ENCODE measurements around the gene TRANK1. TPM values are rescaled to one million over a fixed set of nuclear protein-coding genes. Genes with fewer than 3 reads are reported as not detected.

The TRANK1 gene
- total RNA-seq, 4 donors from 2014 or later, result 4.9 to 12.3 (median 9.1) TPM

- peaks cover 0 to 59% of the 10 kb centered on the region in 2 donors for H3K36me3 ChIP-seq
- H3K4me1 ChIP-seq, result no peaks in the 10 kb centered on the region
- TF ChIP-seq POLR2A (IDR thresholded peaks at IDR 0.05) (no peak), CTCF (IDR thresholded peaks at IDR 0.05) (no peak), EP300 (IDR thresholded peaks at IDR 0.05) (no peak), POLR2AphosphoS5 (IDR thresholded peaks at IDR 0.05) (no peak)
- 79 to 92% methylated on average over 3 to 4 of the region's 4 CpGs for WGBS, 2 donors (ENCODE audit: low coverage in 1 of 2)
- H3K4me3 ChIP-seq, result no peak overlapping the region
- H3K9me3 ChIP-seq, result no peaks in the 10 kb centered on the region
- no peak for ATAC-seq
- no peak overlapping the region for H3K27ac ChIP-seq
- no peaks in the 10 kb centered on the region for H3K27me3 ChIP-seq
These were observed 43.3 kb downstream of the TRANK1 start for GRCh38 chr3:36901588-36901987.

- TF ChIP-seq POLR2AphosphoS5 (IDR thresholded peaks at IDR 0.05) (no peak), CTCF (IDR thresholded peaks at IDR 0.05) (no peak)
- Histone ChIP-seq H3K4me1 (no peaks in the 10 kb centered on the region), H3K27ac (no peak overlapping the region), H3K9me3 (no peaks in the 10 kb centered on the region), H3K4me3 (no peak overlapping the region), H3K36me3 (peaks cover 0 to 63% of the 10 kb centered on the region in 2 donors), H3K27me3 (no peaks in the 10 kb centered on the region)
- no peak for ATAC-seq
- 80 to 97% methylated on average over 5 to 6 of the region's 8 CpGs for WGBS, 2 donors (ENCODE audit: low coverage in 1 of 2)
These were observed 44.1 kb downstream of the TRANK1 start for GRCh38 chr3:36900474-36901443.

GRCh38 chr3:36895496-36896409 is 49.1 kb downstream of the TRANK1 start:
- H3K4me3 ChIP-seq, result no peak overlapping the region
- TF ChIP-seq POLR2AphosphoS5 (IDR thresholded peaks at IDR 0.05) (no peak), EP300 (IDR thresholded peaks at IDR 0.05) (no peak), POLR2A (IDR thresholded peaks at IDR 0.05) (no peak), CTCF (IDR thresholded peaks at IDR 0.05) (no peak)
- WGBS, 2 donors (ENCODE audit: low coverage in 1 of 2), result 71 to 88% methylated on average over 3 of the region's 3 CpGs
- no peak for ATAC-seq
- H3K9me3 ChIP-seq, result no peaks in the 10 kb centered on the region
- H3K36me3 ChIP-seq, result peaks cover 0 to 70% of the 10 kb centered on the region in 2 donors
- no peaks in the 10 kb centered on the region for H3K27me3 ChIP-seq
- H3K27ac ChIP-seq, result no peak overlapping the region
- H3K4me1 ChIP-seq, result peaks cover 0 to 10% (median 0%) of the 10 kb centered on the region in 3 donors

- no peak for TF ChIP-seq POLR2AphosphoS5 (IDR thresholded peaks at IDR 0.05)
- TF ChIP-seq POLR2A (IDR thresholded peaks at IDR 0.05), result no peak
- no peak for TF ChIP-seq EP300 (IDR thresholded peaks at IDR 0.05)
- no peak for TF ChIP-seq CTCF (IDR thresholded peaks at IDR 0.05)
- Histone ChIP-seq H3K4me1 (peaks cover 0 to 10% (median 0%) of the 10 kb centered on the region in 3 donors), H3K4me3 (no peak overlapping the region), H3K9me3 (no peaks in the 10 kb centered on the region), H3K27me3 (no peaks in the 10 kb centered on the region), H3K27ac (no peak overlapping the region), H3K36me3 (peaks cover 0 to 74% of the 10 kb centered on the region in 2 donors)
- no peak for ATAC-seq
- WGBS, 2 donors (ENCODE audit: low coverage in 1 of 2), result 93 to 100% methylated on average over 1 of the region's 1 CpG
These were observed 49.9 kb downstream of the TRANK1 start for GRCh38 chr3:36894914-36895313.

All from gastroesophageal sphincter (tissue), 4 donors.